ENCODE measurements around the gene KDM4D.
A peak's percentile ranks its signal among the peaks of the same experiment; 100 is the strongest.

Gene KDM4D

DNA sequence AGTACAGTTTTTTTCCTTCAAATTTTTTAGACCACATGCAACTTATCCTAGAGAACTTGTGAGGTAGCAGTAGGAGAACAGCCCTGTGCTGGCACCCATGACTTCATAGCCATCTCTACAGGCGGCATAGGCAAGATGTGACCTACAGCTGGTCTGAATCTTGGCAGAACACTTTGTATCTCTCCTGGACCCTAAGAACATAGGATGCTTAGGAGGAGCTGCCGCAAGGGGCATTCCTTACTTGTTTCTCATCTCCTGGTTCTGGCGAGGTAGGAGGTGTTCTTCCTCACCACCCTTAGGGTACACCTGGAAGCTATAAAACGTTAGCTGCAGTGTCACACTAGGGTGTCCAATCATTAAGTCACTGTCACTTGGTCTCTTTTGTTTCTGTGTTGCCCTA, 16.5 kb upstream of the KDM4D start:
- H3K4me3 ChIP-seq (ENCODE audit: low read depth, low read length) = no peak overlapping the region
- TF ChIP-seq, protein P1, sequence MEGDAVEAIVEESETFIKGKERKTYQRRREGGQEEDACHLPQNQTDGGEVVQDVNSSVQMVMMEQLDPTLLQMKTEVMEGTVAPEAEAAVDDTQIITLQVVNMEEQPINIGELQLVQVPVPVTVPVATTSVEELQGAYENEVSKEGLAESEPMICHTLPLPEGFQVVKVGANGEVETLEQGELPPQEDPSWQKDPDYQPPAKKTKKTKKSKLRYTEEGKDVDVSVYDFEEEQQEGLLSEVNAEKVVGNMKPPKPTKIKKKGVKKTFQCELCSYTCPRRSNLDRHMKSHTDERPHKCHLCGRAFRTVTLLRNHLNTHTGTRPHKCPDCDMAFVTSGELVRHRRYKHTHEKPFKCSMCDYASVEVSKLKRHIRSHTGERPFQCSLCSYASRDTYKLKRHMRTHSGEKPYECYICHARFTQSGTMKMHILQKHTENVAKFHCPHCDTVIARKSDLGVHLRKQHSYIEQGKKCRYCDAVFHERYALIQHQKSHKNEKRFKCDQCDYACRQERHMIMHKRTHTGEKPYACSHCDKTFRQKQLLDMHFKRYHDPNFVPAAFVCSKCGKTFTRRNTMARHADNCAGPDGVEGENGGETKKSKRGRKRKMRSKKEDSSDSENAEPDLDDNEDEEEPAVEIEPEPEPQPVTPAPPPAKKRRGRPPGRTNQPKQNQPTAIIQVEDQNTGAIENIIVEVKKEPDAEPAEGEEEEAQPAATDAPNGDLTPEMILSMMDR (IDR thresholded peaks at IDR 0.05; ENCODE audit: control insufficient read depth, extremely low read depth, insufficient read depth) = no peak
- no peak for DNase-seq (ENCODE audit: low read depth)

DNA sequence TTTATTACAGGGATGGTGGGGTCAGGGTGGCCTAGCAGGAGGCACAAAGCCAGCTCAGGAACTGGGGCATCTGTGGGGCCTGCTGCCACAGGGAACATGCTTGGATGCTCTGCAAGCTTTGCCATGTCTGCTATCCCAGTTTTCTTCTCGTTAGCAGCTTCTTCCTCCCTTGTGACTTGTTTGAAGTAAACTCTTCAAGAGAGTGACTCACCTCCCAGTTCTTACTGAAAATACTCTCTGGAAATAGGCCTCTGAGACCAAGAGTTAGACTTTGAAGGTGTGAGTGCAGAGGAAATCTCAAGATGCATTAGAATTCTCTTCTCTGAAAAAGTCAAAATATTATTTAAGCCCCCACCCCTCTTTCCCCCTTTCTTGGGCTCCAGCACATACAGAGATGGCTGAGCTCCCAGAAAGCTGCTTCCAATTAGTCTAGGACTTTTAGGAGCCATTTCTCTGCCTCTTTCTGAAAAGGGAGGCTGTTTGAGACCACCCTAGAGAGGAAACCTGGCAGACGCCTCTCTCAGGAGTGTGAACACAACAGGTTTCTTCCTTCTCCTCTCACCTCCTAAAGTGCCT, 15.3 kb upstream of the KDM4D start:
- no peak for DNase-seq (ENCODE audit: low read depth)
- TF ChIP-seq, protein P1 (IDR thresholded peaks at IDR 0.05; ENCODE audit: control insufficient read depth, extremely low read depth, insufficient read depth) = no peak
- no peak overlapping the region for H3K4me3 ChIP-seq (ENCODE audit: low read depth, low read length)

DNA sequence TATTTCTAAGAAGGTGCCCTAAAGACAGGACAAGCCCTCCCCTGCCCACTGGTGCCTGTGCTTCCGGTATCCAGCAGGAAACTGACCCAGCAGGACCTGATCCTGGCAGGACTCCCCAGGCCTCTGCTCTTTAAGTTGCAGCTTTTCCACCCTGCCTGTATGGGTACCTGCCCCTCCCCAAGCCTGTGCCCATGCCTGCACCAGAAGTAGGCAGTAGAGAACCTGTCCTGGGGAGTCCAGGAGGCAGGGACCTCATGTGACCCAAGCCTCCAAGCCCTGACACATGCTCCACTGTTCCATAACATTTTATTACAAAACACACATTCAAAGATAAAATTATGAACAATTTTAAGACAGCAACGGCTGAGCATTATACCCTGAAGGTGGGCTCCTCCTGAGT, 14.3 kb upstream of the KDM4D start:
- H3K4me3 ChIP-seq (ENCODE audit: low read depth, low read length) = no peak overlapping the region
- DNase-seq (ENCODE audit: low read depth) = no peak
- TF ChIP-seq, protein P1 (IDR thresholded peaks at IDR 0.05; ENCODE audit: control insufficient read depth, extremely low read depth, insufficient read depth) = no peak

DNA sequence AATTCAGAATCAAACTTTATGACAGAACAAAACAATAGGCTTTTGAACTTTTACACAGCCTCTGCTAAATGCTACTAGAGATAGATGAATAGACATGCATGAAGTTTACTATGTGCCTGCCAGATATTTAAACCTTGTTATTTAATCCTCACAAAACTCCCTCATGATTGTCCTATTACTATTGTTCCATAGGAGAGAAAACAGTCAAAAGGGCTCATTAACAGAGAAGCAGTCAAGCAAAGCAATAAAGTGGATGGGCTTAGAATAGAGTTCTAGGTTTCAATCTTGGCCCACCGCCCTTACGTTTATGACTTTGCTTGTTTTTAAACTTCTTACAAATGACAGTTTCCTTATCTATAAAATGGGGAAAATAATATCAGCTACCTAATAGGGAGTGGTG, 13.0 kb upstream of the KDM4D start:
- H3K4me3 ChIP-seq (ENCODE audit: low read depth, low read length) = no peak overlapping the region
- TF ChIP-seq, protein P1 (IDR thresholded peaks at IDR 0.05; ENCODE audit: control insufficient read depth, extremely low read depth, insufficient read depth) = no peak
- no peak for DNase-seq (ENCODE audit: low read depth)

DNA sequence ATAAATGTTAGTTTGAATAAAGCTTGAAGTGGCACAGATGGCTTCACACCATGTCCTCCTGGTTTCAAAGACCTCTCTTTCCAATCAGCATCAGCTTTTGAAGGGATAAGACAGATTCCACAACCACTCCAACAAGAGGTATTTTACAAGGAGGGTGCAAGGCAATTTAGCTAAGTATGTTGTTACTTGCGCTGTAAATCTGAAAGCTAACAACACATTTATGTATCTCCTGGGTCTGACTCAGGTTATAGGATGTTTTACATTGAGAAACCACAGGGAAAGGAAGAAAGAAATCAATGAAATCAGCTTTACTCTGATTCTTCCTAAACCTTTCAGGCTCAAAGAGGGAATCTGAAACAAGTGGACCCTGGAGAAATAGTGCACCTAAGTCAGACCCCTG, 12.3 kb upstream of the KDM4D start:
- DNase-seq (ENCODE audit: low read depth) = no peak
- no peak overlapping the region for H3K4me3 ChIP-seq (ENCODE audit: low read depth, low read length)
- TF ChIP-seq, protein P1 (IDR thresholded peaks at IDR 0.05; ENCODE audit: control insufficient read depth, extremely low read depth, insufficient read depth) = no peak

DNA sequence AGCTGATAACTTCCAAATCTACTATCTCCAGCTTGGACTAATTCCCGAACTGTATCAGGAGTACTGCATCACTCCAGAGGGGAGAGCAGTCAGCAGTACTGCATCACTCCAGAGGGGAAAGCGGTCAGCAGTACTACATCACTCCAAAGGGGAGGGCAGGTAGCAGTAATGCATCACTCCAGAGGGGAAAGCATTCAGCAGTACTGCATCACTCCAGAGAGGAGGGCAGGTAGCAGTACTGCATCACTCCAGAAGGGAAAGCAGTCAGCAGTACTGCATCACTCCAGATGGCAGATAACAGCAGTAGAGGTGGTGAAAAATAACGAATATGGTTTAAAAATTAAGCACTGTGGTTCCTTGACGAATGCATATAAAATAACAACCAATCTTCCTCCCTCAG, 8.6 kb upstream of the KDM4D start:
- H3K4me3 ChIP-seq (ENCODE audit: low read depth, low read length) = no peak overlapping the region
- TF ChIP-seq, protein P1 (IDR thresholded peaks at IDR 0.05; ENCODE audit: control insufficient read depth, extremely low read depth, insufficient read depth) = no peak
- no peak for DNase-seq (ENCODE audit: low read depth)

DNA sequence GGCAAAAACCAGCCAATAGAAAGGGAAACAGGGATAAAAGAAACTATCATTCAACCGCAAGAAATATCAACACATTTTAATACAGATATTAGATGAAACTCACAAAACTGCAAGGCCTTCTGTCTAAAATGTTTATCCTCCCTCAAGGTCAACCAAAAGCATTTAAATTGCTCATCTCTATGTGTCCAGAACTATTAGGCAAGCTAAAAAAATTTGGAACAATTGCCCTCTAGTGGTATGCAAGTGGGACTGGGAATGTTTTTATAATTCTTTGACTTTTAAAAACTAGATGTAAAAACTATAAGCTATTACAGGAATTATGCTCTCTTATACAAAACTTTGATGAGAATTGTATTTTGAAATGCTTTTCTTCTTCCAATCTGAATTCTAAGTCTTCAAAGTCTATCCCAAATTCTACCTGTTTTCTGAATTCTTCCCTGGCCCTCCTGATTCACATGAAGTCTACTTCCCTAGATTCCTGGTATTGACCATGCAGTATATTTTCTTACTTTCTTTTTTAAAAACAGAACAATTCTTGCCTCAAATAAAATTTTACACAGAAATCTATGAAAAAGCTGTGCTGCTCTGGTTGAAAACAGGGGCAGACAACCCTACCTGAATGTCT, 5.1 kb upstream of the KDM4D start:
- TF ChIP-seq, protein P1 (IDR thresholded peaks at IDR 0.05; ENCODE audit: control insufficient read depth, extremely low read depth, insufficient read depth) = peak; percentile 46
- H3K4me3 ChIP-seq (ENCODE audit: low read depth, low read length) = no peak overlapping the region
- DNase-seq (ENCODE audit: low read depth) = no peak

Data from LNCaP clone FGC (cell line).